ENCODE results near the gene ZFP64.

DNA sequence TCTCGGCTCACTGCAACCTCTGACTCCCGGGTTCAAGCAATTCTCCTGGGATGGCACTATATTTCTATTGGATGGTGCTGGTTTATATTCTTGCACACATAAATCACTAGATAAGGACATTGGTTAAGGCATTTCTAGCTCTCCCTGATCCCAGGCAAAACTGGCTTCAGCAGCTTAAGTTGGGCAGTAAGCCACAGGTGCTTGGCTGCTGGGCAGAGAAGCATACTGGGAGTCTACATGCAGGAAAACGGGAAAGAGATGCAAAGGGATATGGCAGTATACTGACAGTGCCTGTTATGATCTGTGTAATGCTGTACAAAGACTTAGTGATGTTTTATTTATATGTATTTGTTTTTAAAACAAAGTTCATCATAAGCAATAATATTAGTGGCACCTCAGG lies 33.3 kb upstream of the ZFP64 start:
- TF ChIP-seq, protein P1, sequence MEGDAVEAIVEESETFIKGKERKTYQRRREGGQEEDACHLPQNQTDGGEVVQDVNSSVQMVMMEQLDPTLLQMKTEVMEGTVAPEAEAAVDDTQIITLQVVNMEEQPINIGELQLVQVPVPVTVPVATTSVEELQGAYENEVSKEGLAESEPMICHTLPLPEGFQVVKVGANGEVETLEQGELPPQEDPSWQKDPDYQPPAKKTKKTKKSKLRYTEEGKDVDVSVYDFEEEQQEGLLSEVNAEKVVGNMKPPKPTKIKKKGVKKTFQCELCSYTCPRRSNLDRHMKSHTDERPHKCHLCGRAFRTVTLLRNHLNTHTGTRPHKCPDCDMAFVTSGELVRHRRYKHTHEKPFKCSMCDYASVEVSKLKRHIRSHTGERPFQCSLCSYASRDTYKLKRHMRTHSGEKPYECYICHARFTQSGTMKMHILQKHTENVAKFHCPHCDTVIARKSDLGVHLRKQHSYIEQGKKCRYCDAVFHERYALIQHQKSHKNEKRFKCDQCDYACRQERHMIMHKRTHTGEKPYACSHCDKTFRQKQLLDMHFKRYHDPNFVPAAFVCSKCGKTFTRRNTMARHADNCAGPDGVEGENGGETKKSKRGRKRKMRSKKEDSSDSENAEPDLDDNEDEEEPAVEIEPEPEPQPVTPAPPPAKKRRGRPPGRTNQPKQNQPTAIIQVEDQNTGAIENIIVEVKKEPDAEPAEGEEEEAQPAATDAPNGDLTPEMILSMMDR (IDR thresholded peaks at IDR 0.05 in 2 of 3, conservative IDR thresholded peaks at IDR 0.05 in 1 of 3; ENCODE audit: borderline replicate concordance in 1 of 3, insufficient read depth in 1 of 3, low read depth in 2 of 3, low read length in 2 of 3) = no peak
- TF ChIP-seq, protein P2, sequence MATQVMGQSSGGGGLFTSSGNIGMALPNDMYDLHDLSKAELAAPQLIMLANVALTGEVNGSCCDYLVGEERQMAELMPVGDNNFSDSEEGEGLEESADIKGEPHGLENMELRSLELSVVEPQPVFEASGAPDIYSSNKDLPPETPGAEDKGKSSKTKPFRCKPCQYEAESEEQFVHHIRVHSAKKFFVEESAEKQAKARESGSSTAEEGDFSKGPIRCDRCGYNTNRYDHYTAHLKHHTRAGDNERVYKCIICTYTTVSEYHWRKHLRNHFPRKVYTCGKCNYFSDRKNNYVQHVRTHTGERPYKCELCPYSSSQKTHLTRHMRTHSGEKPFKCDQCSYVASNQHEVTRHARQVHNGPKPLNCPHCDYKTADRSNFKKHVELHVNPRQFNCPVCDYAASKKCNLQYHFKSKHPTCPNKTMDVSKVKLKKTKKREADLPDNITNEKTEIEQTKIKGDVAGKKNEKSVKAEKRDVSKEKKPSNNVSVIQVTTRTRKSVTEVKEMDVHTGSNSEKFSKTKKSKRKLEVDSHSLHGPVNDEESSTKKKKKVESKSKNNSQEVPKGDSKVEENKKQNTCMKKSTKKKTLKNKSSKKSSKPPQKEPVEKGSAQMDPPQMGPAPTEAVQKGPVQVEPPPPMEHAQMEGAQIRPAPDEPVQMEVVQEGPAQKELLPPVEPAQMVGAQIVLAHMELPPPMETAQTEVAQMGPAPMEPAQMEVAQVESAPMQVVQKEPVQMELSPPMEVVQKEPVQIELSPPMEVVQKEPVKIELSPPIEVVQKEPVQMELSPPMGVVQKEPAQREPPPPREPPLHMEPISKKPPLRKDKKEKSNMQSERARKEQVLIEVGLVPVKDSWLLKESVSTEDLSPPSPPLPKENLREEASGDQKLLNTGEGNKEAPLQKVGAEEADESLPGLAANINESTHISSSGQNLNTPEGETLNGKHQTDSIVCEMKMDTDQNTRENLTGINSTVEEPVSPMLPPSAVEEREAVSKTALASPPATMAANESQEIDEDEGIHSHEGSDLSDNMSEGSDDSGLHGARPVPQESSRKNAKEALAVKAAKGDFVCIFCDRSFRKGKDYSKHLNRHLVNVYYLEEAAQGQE (IDR thresholded peaks at IDR 0.05; ENCODE audit: low read depth) = no peak
- TF ChIP-seq CBX3 (IDR thresholded peaks at IDR 0.05; ENCODE audit: low read depth) = no peak
- TF ChIP-seq SP1 (IDR thresholded peaks at IDR 0.05; ENCODE audit: low read depth) = no peak
- TF ChIP-seq ZFX (IDR thresholded peaks at IDR 0.05) = no peak
- TF ChIP-seq EZH2 (IDR thresholded peaks at IDR 0.05) = no peak
- TF ChIP-seq CEBPB (IDR thresholded peaks at IDR 0.05; ENCODE audit: low read depth) = no peak
- no peak for TF ChIP-seq EZH2phosphoT487 (IDR thresholded peaks at IDR 0.05; ENCODE audit: borderline replicate concordance)

Measured in HCT116 (cell line).